Pancreas (tissue), 10 donors: ENCODE results near the gene CTIF. TPM values are rescaled to one million over a fixed set of nuclear protein-coding genes. Genes with fewer than 3 reads are reported as not detected.

Experiments
- ATAC-seq, 4 donors: fragments of 200-7000 bp; cut with Tn5 transposase; one replicate each; pipeline versions ENCODE4 v1.8.0 to v1.9.1; 2020; ENCODE audit warnings: mild to moderate bottlenecking in 4 of 4, moderate library complexity in 4 of 4
- DNase-seq, 6 donors: peaks; one replicate each; pipeline ENCODE4 v3.0.0-alpha.2; 2020
- FAIRE-seq: peaks from 2 replicates; lab custom pipeline; 2012; peaks lifted over from hg19 to GRCh38; lab: Jason Lieb, UNC
- H3K27ac ChIP-seq, 4 donors: fragments of 200-600 bp; sonication (generic); 1 replicate in 3 of 4; 2 replicates in 1 of 4; pipeline versions ENCODE4 v1.5.0 to v1.8.0; 2020
- H3K27me3 ChIP-seq, 4 donors: fragments of 200-600 bp; one replicate each; pipeline ENCODE4 v1.8.0; 2021
- H3K36me3 ChIP-seq, 3 donors: fragments of 200-600 bp; sonication (generic) in 1 of 3; one replicate each; pipeline versions ENCODE4 v1.5.0 to v1.8.0; 2020 to 2021
- H3K4me1 ChIP-seq, 3 donors: fragments of 200-600 bp; one replicate each; pipeline ENCODE4 v1.8.0; 2021
- H3K4me3 ChIP-seq, 4 donors: fragments of 200-600 bp; sonication (generic) in 2 of 4; one replicate each; pipeline versions ENCODE4 v1.5.0 to v1.8.0; 2020 to 2021
- H3K9me3 ChIP-seq, 4 donors: fragments of 200-600 bp; one replicate each; pipeline ENCODE4 v1.8.0; 2021
- WGBS, 2 donors: extraction: QIAGEN DNeasy Blood & Tissue Kit; methylation state at CpG; one replicate each; pipeline ENCODE4 v1.1.7; 2013; 5-methylcytosine and 5-hydroxymethylcytosine counted together
- intact Hi-C, 3 donors: fragments of 100-400 bp; cut with DNase I; formaldehyde crosslinking; loops; one replicate each; pipeline versions ENCODE4 v1.11.1 to v1.14.2; 2022
- polyA plus RNA-seq, 2 donors: library from polyadenylated mRNA; stranded (reverse); fragments of 200-250 nt; gene quantifications; one replicate each; pipeline ENCODE4 v1.2.3, GENCODE V29; 2013
- total RNA-seq, 6 donors: library from RNA; stranded (reverse); fragmentation: NEBNext Ultra II Directional in 4 of 6; extraction: Animal tissue kit (Norgen Biotek cat#: 25700) in 4 of 6; gene quantifications; one replicate each; pipeline versions ENCODE4 v1.2.1 to v1.2.4, GENCODE V29; 2021 to 2023
- TF ChIP-seq, protein P1 (sequence below), 4 donors: fragments of 200-600 bp; sonication (generic) in 3 of 4; IDR thresholded peaks; one replicate each; pipeline versions ENCODE4 v1.5.0 to v1.8.0; 2021; ENCODE audit warnings: antibody characterized with exemption in 4 of 4
- donor health status: healthy with polysubstance abuse.
- donor health status: DM: no; HTN: no; CAD: no; lungs with moderate emphysema.
- donor health status: DM: no; HTN: no; CAD: no.
- donor health status: control.
- donor health status: control.
- donor health status: Bipolar disorder and iron deficiency.
- donor health status: DM: yes; HTN: yes; CAD: no.
- donor health status: DM: no; HTN: no; CAD: no.
- donor health status: DM: no; HTN: no; CAD: no.
- donor health status: DM: yes; HTN: yes; CAD: no.

CTIF gene
- total and polyA plus RNA-seq, 8 donors, result 15.1 to 27.4 (median 16.7) TPM

DNA sequence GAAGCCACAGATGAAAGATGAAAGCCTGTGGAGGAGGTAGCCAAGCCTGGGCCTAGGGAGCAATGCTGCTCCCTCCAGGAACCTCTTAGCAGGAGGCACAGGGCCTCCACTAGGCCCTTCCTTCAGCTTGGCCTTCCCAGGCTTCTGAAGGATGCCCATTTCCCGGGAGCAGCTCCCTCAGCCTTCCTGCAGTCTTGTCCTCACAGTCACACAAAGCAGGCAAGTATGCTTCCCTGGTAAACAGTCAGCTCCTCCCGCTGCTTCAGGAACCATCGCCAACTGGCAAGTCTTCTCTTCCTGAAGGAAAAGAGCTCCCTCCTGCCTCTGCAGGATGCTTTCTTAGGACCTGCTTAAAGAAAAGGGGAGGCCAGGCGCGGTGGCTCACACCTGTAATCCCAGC lies 358.7 kb downstream of the CTIF start:
- ATAC-seq (no peak), FAIRE-seq (no peak)
- 87 to 97% methylated on average over 5 of the region's 5 CpGs for WGBS, 2 donors

DNA sequence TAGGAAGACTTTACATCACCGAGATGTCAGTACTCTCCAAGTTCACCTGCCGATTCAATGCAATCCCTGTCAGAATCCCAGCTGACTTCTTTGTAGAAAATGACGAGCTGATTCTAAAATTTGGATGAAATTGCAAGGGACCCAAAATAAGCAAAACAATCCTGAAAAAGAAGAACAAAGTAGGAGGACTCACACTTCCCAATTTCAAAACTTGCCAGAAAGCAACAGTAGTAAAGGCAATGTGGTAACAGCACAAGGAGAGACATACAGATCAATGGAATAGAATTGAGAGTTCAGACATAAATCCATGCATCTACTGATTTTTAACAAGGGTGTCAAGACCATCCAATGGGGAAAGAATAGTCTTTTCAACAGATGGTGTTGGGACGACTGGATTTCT lies 359.7 kb downstream of the CTIF start:
- 82 to 90% methylated on average over 4 of the region's 4 CpGs for WGBS, 2 donors
- no peak for ATAC-seq
- TF ChIP-seq, protein P1, sequence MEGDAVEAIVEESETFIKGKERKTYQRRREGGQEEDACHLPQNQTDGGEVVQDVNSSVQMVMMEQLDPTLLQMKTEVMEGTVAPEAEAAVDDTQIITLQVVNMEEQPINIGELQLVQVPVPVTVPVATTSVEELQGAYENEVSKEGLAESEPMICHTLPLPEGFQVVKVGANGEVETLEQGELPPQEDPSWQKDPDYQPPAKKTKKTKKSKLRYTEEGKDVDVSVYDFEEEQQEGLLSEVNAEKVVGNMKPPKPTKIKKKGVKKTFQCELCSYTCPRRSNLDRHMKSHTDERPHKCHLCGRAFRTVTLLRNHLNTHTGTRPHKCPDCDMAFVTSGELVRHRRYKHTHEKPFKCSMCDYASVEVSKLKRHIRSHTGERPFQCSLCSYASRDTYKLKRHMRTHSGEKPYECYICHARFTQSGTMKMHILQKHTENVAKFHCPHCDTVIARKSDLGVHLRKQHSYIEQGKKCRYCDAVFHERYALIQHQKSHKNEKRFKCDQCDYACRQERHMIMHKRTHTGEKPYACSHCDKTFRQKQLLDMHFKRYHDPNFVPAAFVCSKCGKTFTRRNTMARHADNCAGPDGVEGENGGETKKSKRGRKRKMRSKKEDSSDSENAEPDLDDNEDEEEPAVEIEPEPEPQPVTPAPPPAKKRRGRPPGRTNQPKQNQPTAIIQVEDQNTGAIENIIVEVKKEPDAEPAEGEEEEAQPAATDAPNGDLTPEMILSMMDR (IDR thresholded peaks at IDR 0.05), result no peak
- DNase-seq, result no peak
- H3K4me1 ChIP-seq, result peaks cover 0 to 15% (median 6%) of the 10 kb centered on the region in 3 donors
- no peaks in the 10 kb centered on the region for H3K9me3 ChIP-seq
- no peak overlapping the region for H3K27ac ChIP-seq
- FAIRE-seq, result no peak
- intact Hi-C loops, result no loop called here
- no peak overlapping the region for H3K4me3 ChIP-seq
- H3K36me3 ChIP-seq, result no peaks in the 10 kb centered on the region
- H3K27me3 ChIP-seq, result no peaks in the 10 kb centered on the region

More for the DNA sequence above, 358.7 kb downstream of the CTIF start:
- TF ChIP-seq, protein P1 (IDR thresholded peaks at IDR 0.05), result no peak
- Histone ChIP-seq H3K9me3 (no peaks in the 10 kb centered on the region), H3K36me3 (no peaks in the 10 kb centered on the region), H3K4me3 (no peak overlapping the region), H3K27ac (peak overlapping the region in 1 of 4 donors; percentile 48), H3K27me3 (no peaks in the 10 kb centered on the region), H3K4me1 (peaks cover 0 to 11% (median 1%) of the 10 kb centered on the region in 3 donors)
- intact Hi-C loops, result no loop called here
- DNase-seq, result peak in 1 of 6 donors; percentile 43

DNA sequence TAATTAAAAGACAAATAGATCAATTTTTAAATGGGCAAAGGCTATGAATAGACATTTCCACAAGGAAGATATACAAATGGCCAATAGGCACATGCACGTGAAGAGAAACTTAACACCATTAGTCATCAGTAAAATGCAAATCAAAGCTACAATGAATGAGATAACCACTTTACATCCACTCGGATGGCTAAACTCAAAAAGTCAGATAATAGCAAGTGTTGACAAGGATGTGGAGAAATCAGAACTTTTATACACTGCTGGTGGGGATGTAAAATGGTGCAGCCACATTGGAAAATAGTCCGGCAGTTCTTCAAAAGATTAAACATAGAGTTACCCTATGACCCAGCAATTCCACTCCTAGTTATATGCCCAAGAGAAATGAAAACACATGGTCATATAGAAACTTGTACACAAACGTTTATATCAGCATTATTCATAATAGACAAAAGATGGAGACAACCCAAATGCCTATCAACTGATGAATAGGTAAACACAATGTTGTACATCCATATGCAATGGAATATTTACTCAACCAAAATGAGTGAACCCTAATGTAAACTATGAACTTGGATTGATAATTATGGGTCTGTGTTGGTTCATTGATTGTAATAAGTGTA lies 360.8 kb downstream of the CTIF start:
- H3K27me3 ChIP-seq, result no peaks in the 10 kb centered on the region
- DNase-seq (no peak), FAIRE-seq (no peak), ATAC-seq (no peak)
- H3K4me3 ChIP-seq, result no peak overlapping the region
- H3K9me3 ChIP-seq, result no peaks in the 10 kb centered on the region
- TF ChIP-seq, protein P1 (IDR thresholded peaks at IDR 0.05), result no peak
- WGBS, 2 donors, result 74 to 84% methylated on average over 4 of the region's 4 CpGs
- intact Hi-C loops, result no loop called here
- peaks cover 0 to 15% (median 6%) of the 10 kb centered on the region in 3 donors for H3K4me1 ChIP-seq
- H3K27ac ChIP-seq, result no peak overlapping the region
- H3K36me3 ChIP-seq, result no peaks in the 10 kb centered on the region

GRCh38 chr18:48900469-48900868 lies 361.6 kb downstream of the CTIF start:
- Histone ChIP-seq H3K9me3 (no peaks in the 10 kb centered on the region), H3K27me3 (no peaks in the 10 kb centered on the region), H3K27ac (no peak overlapping the region), H3K36me3 (no peaks in the 10 kb centered on the region), H3K4me1 (peaks cover 0 to 15% (median 6%) of the 10 kb centered on the region in 3 donors), H3K4me3 (no peak overlapping the region)
- 60 to 71% methylated on average over 1 of the region's 1 CpG for WGBS, 2 donors
- TF ChIP-seq, protein P1 (IDR thresholded peaks at IDR 0.05), result no peak
- intact Hi-C loops, result no loop called here
- ATAC-seq (no peak), DNase-seq (no peak), FAIRE-seq (no peak)
